ENCODE results near the gene IFT25.

IFT25 gene

GRCh38 chr1:53956308-53957168, 11.0 kb upstream of the IFT25 start:
- DNase-seq = peak; percentile 97

GRCh38 chr1:53954128-53954527, 8.6 kb upstream of the IFT25 start:
- no peak for DNase-seq

GRCh38 chr1:53951697-53952096, 6.2 kb upstream of the IFT25 start:
- no peak for DNase-seq

GRCh38 chr1:53949023-53949990, 3.8 kb upstream of the IFT25 start:
- DNase-seq = peak; percentile 99

- DNase-seq = no peak
Measured at GRCh38 chr1:53948291-53948690, 2.8 kb upstream of the IFT25 start.

- peak; percentile 61 for DNase-seq
Measured at GRCh38 chr1:53947172-53947907, 1.8 kb upstream of the IFT25 start.

GRCh38 chr1:53946252-53947171, 1.0 kb upstream of the IFT25 start, which contains the start of gene LRRC42:
LRRC42 (plus strand) TSS chr1:53946350; CDS start chr1:53952000, 5,650 bp downstream.
- no peak for DNase-seq

GRCh38 chr1:53945183-53945432, 391 bp downstream of the IFT25 start:
- no peak for DNase-seq

GRCh38 chr1:53944469-53945182, 873 bp downstream of the IFT25 start:
- DNase-seq = no peak

GRCh38 chr1:53943490-53944043, 1.9 kb downstream of the IFT25 start:
- no peak for DNase-seq

- no peak for DNase-seq
Measured at GRCh38 chr1:53943090-53943489, 2.4 kb downstream of the IFT25 start.

- no peak for DNase-seq
Measured at GRCh38 chr1:53942127-53942957, 3.2 kb downstream of the IFT25 start.

GRCh38 chr1:53938136-53938830, 7.2 kb downstream of the IFT25 start:
- DNase-seq = no peak

GRCh38 chr1:53936430-53936829, 9.1 kb downstream of the IFT25 start:
- no peak for DNase-seq

- peak; percentile 10 for DNase-seq
Measured at GRCh38 chr1:53934170-53934765, 11.2 kb downstream of the IFT25 start.

GRCh38 chr1:53931523-53931922, 14.0 kb downstream of the IFT25 start:
- no peak for DNase-seq

- no peak for DNase-seq
Measured at GRCh38 chr1:53930932-53931331, 14.6 kb downstream of the IFT25 start.

- no peak for DNase-seq
Measured at GRCh38 chr1:53929246-53929960, 16.1 kb downstream of the IFT25 start.

Data from NCI-H2171 treated with DMSO at 0.1 percent for 48 hours (cell line).